GM23338 (cell line): ENCODE measurements around the gene UBE2E2. TPM values are rescaled to one million over a fixed set of nuclear protein-coding genes. Genes with fewer than 3 reads are reported as not detected.

Source experiments
- ATAC-seq: fragments of 200-7000 bp; cut with Tn5 transposase; 3 replicates; pipeline ENCODE4 v1.9.1; 2020
- DNase-seq: peaks from one replicate; pipeline ENCODE4 v3.0.0-alpha.2; 2015; ENCODE audit warnings: low spot score
- H2AFZ ChIP-seq: fragments of 200-600 bp; sonication (generic); 2 replicates; pipeline ENCODE4 v1.8.0; 2016; ENCODE audit warnings: antibody characterized with exemption, mild to moderate bottlenecking, moderate library complexity
- H3F3A ChIP-seq: fragments of 200-600 bp; sonication (generic); replicated peaks from 2 replicates; pipeline ENCODE4 v1.8.0; 2017; ENCODE audit warnings: antibody characterized with exemption, mixed run types, low read depth
- H3K27ac ChIP-seq: fragments of 200-600 bp; sonication (generic); 2 replicates; pipeline ENCODE4 v1.6.1; 2016; ENCODE audit warnings: low read depth
- H3K27me3 ChIP-seq: fragments of 200-600 bp; sonication (generic); 2 replicates; pipeline ENCODE4 v1.8.0; 2016; ENCODE audit warnings: mild to moderate bottlenecking, mixed run types, moderate library complexity; ENCODE audit not compliant: insufficient read depth
- H3K36me3 ChIP-seq: fragments of 200-600 bp; sonication (generic); 2 replicates; pipeline ENCODE4 v1.8.0; 2016; ENCODE audit warnings: mild to moderate bottlenecking; ENCODE audit not compliant: insufficient read depth
- H3K4me1 ChIP-seq: fragments of 200-600 bp; sonication (generic); 2 replicates; pipeline ENCODE4 v1.8.0; 2016; ENCODE audit warnings: mild to moderate bottlenecking, moderate library complexity; ENCODE audit not compliant: insufficient read depth
- H3K4me2 ChIP-seq: fragments of 200-600 bp; sonication (generic); 2 replicates; pipeline ENCODE4 v1.7.1; 2017; ENCODE audit warnings: mixed run types
- H3K4me3 ChIP-seq: fragments of 200-600 bp; sonication (generic); 2 replicates; pipeline ENCODE4 v1.6.1; 2016; ENCODE audit warnings: mixed run types
- H3K79me2 ChIP-seq: fragments of 200-600 bp; sonication (generic); replicated peaks from 2 replicates; pipeline ENCODE4 v1.8.0; 2017; ENCODE audit warnings: mild to moderate bottlenecking; ENCODE audit not compliant: insufficient read depth
- H3K9me2 ChIP-seq: fragments of 200-600 bp; sonication (generic); 2 replicates; pipeline ENCODE4 v1.8.0; 2017; ENCODE audit not compliant: insufficient read depth
- H4K20me1 ChIP-seq: fragments of 200-600 bp; sonication (generic); replicated peaks from 2 replicates; pipeline ENCODE4 v1.8.0; 2017; ENCODE audit warnings: mild to moderate bottlenecking; ENCODE audit not compliant: insufficient read depth
- H3K27ac Mint-ChIP-seq: 2 replicates; pipeline ENCODE4 v1.8.0; 2020; ENCODE audit warnings: inconsistent platforms, mild to moderate bottlenecking, moderate library complexity, mixed read lengths
- H3K27me3 Mint-ChIP-seq: 3 replicates; pipeline ENCODE4 v1.8.0; 2022; ENCODE audit warnings: low read depth, mild to moderate bottlenecking, moderate library complexity, mixed read lengths, inconsistent platforms; ENCODE audit not compliant: insufficient read depth, poor library complexity
- H3K36me3 Mint-ChIP-seq: 3 replicates; pipeline ENCODE4 v1.8.0; 2021; ENCODE audit warnings: low read depth, mild to moderate bottlenecking, inconsistent platforms, moderate library complexity, mixed read lengths
- H3K4me1 Mint-ChIP-seq: 3 replicates; pipeline ENCODE4 v1.8.0; 2020; ENCODE audit warnings: mild to moderate bottlenecking, inconsistent platforms, mixed read lengths
- H3K4me3 Mint-ChIP-seq: 3 replicates; pipeline ENCODE4 v1.8.0; 2021; ENCODE audit warnings: moderate library complexity, mild to moderate bottlenecking, inconsistent platforms, mixed read lengths
- H3K9me3 Mint-ChIP-seq: 3 replicates; pipeline ENCODE4 v1.8.0; 2020; ENCODE audit warnings: moderate library complexity, mild to moderate bottlenecking, inconsistent platforms, mixed read lengths
- CREB1 ChIP-seq: fragments of 250-450 bp; sonication (Bioruptor Pico); IDR thresholded peaks from 2 replicates; pipeline ENCODE4 v1.5.0; 2020; ENCODE audit warnings: low read depth, mild to moderate bottlenecking, moderate library complexity
- CTCF ChIP-seq, 2 experiments: fragments of 200-600 bp in 1 of 2; sonication (generic) in 1 of 2; conservative IDR thresholded peaks; 2 replicates each; pipeline versions ENCODE4 v1.5.1 to v1.6.1; 2016 to 2017; ENCODE audit warnings: antibody characterized with exemption in 2 of 2, low read depth in 2 of 2, mild to moderate bottlenecking in 2 of 2, moderate library complexity in 1 of 2
- ETS1 ChIP-seq: IDR thresholded peaks from 2 replicates; pipeline ENCODE4 v1.6.1; 2016; ENCODE audit warnings: antibody characterized with exemption
- EZH2 ChIP-seq: fragments of 200-600 bp; sonication (generic); IDR thresholded peaks from one replicate; pipeline ENCODE4 v1.8.0; 2017; ENCODE audit warnings: antibody characterized with exemption, mild to moderate bottlenecking, low read depth; ENCODE audit not compliant: unreplicated experiment
- JUNB ChIP-seq: IDR thresholded peaks from one replicate; pipeline ENCODE4 v1.6.1; 2016; ENCODE audit warnings: antibody characterized with exemption; ENCODE audit not compliant: unreplicated experiment
- NANOG ChIP-seq: IDR thresholded peaks from 2 replicates; pipeline ENCODE4 v1.6.1; 2016; ENCODE audit warnings: antibody characterized with exemption, borderline replicate concordance
- POLR2AphosphoS5 ChIP-seq: IDR thresholded peaks from 2 replicates; pipeline ENCODE4 v1.6.1; 2016; ENCODE audit warnings: antibody characterized with exemption, low read depth
- STAT1 ChIP-seq: IDR thresholded peaks from one replicate; pipeline ENCODE4 v1.6.1; 2016; ENCODE audit warnings: antibody characterized with exemption; ENCODE audit not compliant: unreplicated experiment
- ZNF462 ChIP-seq: fragments of 250-450 bp; sonication (Bioruptor Pico); IDR thresholded peaks from 2 replicates; pipeline ENCODE4 v1.5.0; 2020; ENCODE audit warnings: mild to moderate bottlenecking, moderate library complexity
- polyA plus RNA-seq: library from polyadenylated mRNA; unstranded; fragments of >200 nt; fragmentation: Nextera tagmentation; extraction: Ambion mirVana; gene quantifications from 2 replicates; pipeline ENCODE4 v1.2.1, GENCODE V29; 2016
- total RNA-seq: library from RNA; depleted of rRNA; stranded (reverse); fragments of >200 nt; shearing (Covaris generic); gene quantifications from 2 replicates; pipeline ENCODE4 v1.2.3, GENCODE V29; 2014

The UBE2E2 gene
- total and polyA plus RNA-seq, 2 experiments from 2014 or later = 86.9 to 169 TPM

GRCh38 chr3:23272820-23273219 is 69.7 kb downstream of the UBE2E2 start:
- no peaks in the 10 kb centered on the region for H3K4me1 ChIP-seq
- ATAC-seq = no peak
- peaks cover 34% of the 10 kb centered on the region for H3K9me3 Mint-ChIP-seq
- no peak overlapping the region for H3K4me2 ChIP-seq
- H4K20me1 ChIP-seq = no peaks in the 10 kb centered on the region; the same call in none of the 2 replicates
- H3K36me3 ChIP-seq = no peaks in the 10 kb centered on the region
- peaks cover 8% of the 10 kb centered on the region for H3K27me3 Mint-ChIP-seq
- H3K79me2 ChIP-seq = peaks cover 22% of the 10 kb centered on the region
- no peak overlapping the region for H3K27ac Mint-ChIP-seq
- H3K4me3 Mint-ChIP-seq = no peak overlapping the region
- no peak overlapping the region for H3K4me3 ChIP-seq
- H3K27me3 ChIP-seq = no peaks in the 10 kb centered on the region
- H3K4me1 Mint-ChIP-seq = peaks cover 8% of the 10 kb centered on the region; the same call in 1 of the 3 replicates
- TF ChIP-seq JUNB (no peak), STAT1 (no peak), CREB1 (no peak), ETS1 (no peak), NANOG (no peak), EZH2 (no peak), ZNF462 (CRISPR knock-in tag) (no peak), CTCF (conservative IDR thresholded peaks at IDR 0.05; ENCODE audit: low read depth in 2 of 2) (no peak), POLR2AphosphoS5 (no peak)
- H2AFZ ChIP-seq = no peak overlapping the region
- DNase-seq = no peak
- H3K9me2 ChIP-seq = no peaks in the 10 kb centered on the region
- H3F3A ChIP-seq = no peaks in the 10 kb centered on the region
- peaks cover 34% of the 10 kb centered on the region for H3K36me3 Mint-ChIP-seq
- no peak overlapping the region for H3K27ac ChIP-seq
